HepG2 (cell line): ENCODE results near the gene SLC25A5. TPM values are rescaled to one million over a fixed set of nuclear protein-coding genes. Genes with fewer than 3 reads are reported as not detected.

Experiments used
- AGO1 ChIP-seq: fragments of 200-400 bp; formaldehyde crosslinking; IDR thresholded peaks from 2 replicates; pipeline ENCODE4 v1.6.1; 2017; ENCODE audit warnings: mild to moderate bottlenecking, low read depth, low read length, moderate library complexity; ENCODE audit not compliant: poor library complexity, severe bottlenecking
- ARID4A ChIP-seq: sonication (generic); formaldehyde crosslinking; IDR thresholded peaks from 2 replicates; pipeline ENCODE4 v1.5.0; 2020; ENCODE audit warnings: mild to moderate bottlenecking, missing genetic modification reagents, borderline replicate concordance
- CTCF ChIP-seq: sonication (generic); formaldehyde crosslinking; IDR thresholded peaks from 2 replicates; pipeline ENCODE4 v1.5.0; 2020; ENCODE audit warnings: mild to moderate bottlenecking, missing genetic modification reagents, moderate library complexity
- FOSL2 ChIP-seq: sonication (generic); formaldehyde crosslinking; IDR thresholded peaks from 2 replicates; pipeline ENCODE4 v1.4.0; 2020; ENCODE audit warnings: missing genetic modification reagents
- KDM2A ChIP-seq: sonication (generic); formaldehyde crosslinking; IDR thresholded peaks from 2 replicates; pipeline ENCODE4 v1.4.0; 2020; ENCODE audit warnings: low read depth, missing genetic modification reagents, borderline replicate concordance
- MLLT10 ChIP-seq: sonication (generic); formaldehyde crosslinking; IDR thresholded peaks from 2 replicates; pipeline ENCODE4 v1.4.0; 2020; ENCODE audit warnings: missing genetic modification reagents
- PHF5A ChIP-seq: IDR thresholded peaks from one replicate; pipeline ENCODE4 v1.6.1; 2018; ENCODE audit warnings: low read depth, missing genetic modification reagents; ENCODE audit not compliant: unreplicated experiment
- RFXANK ChIP-seq: IDR thresholded peaks from 2 replicates; pipeline ENCODE4 v1.6.1; 2016
- SAP130 ChIP-seq: IDR thresholded peaks from 2 replicates; pipeline ENCODE4 v1.6.1; 2016; ENCODE audit warnings: low read depth
- TARDBP ChIP-seq: sonication (generic); formaldehyde crosslinking; IDR thresholded peaks from 2 replicates; pipeline ENCODE4 v1.8.0; 2022; ENCODE audit warnings: mild to moderate bottlenecking, missing genetic modification reagents
- ZFP36L2 ChIP-seq: sonication (generic); formaldehyde crosslinking; IDR thresholded peaks from 2 replicates; pipeline ENCODE4 v1.4.0; 2020; ENCODE audit warnings: missing genetic modification reagents
- ZNF569 ChIP-seq: sonication (generic); formaldehyde crosslinking; IDR thresholded peaks from 2 replicates; pipeline ENCODE4 v1.5.0; 2020; ENCODE audit warnings: mild to moderate bottlenecking, missing genetic modification reagents, moderate library complexity, borderline replicate concordance
- ZNF839 ChIP-seq: sonication (generic); formaldehyde crosslinking; IDR thresholded peaks from 2 replicates; pipeline ENCODE4 v1.4.0; 2020; ENCODE audit warnings: missing genetic modification reagents, mild to moderate bottlenecking, borderline replicate concordance
- polyA plus RNA-seq, 8 experiments: library from polyadenylated mRNA; depleted of rRNA in 3 of 8; stranded (reverse) in 7 of 8; unstranded in 1 of 8; fragments of >200 nt; fragmentation: Illumina TruSeq in 4 of 8; extraction: Trizol in 4 of 8; gene quantifications; 2 replicates each; pipeline versions ENCODE4 v1.2.1 to v1.2.3, GENCODE V29; 2011 to 2016; ENCODE audit warnings: low read depth in 4 of 8, missing spikeins in 1 of 8, mixed read lengths in 1 of 8; ENCODE audit not compliant: insufficient read depth in 1 of 8
- total RNA-seq, 5 experiments: library from RNA; depleted of rRNA; stranded (reverse); fragments of >200 nt; fragmentation: Illumina TruSeq; extraction: Trizol; gene quantifications; 2 replicates each; pipeline ENCODE4 v1.2.3, GENCODE V29; 2016; ENCODE audit warnings: low read depth in 1 of 5
- TF ChIP-seq, protein P1 (sequence below): sonication (generic); formaldehyde crosslinking; conservative IDR thresholded peaks from 2 replicates; pipeline ENCODE4 v1.8.0; 2022; ENCODE audit warnings: missing genetic modification reagents
- TF ChIP-seq, protein P2 (sequence below): IDR thresholded peaks from 2 replicates; pipeline ENCODE4 v1.6.1; 2012; ENCODE audit warnings: low read depth, low read length, improper control_type of control experiment
- TF ChIP-seq, protein P3 (sequence below): sonication (generic); formaldehyde crosslinking; IDR thresholded peaks from 2 replicates; pipeline ENCODE4 v1.4.0; 2020; ENCODE audit warnings: missing genetic modification reagents, borderline replicate concordance
- TF ChIP-seq, protein P4 (sequence below): sonication (generic); formaldehyde crosslinking; IDR thresholded peaks from 2 replicates; pipeline ENCODE4 v1.5.0; 2020; ENCODE audit warnings: missing genetic modification reagents

Gene SLC25A5
- total and polyA plus RNA-seq, 2 of the 13 experiments (the other 11 are each of a cell fraction or from before 2014, with no cell fraction given), result 300 to 402 TPM

DNA sequence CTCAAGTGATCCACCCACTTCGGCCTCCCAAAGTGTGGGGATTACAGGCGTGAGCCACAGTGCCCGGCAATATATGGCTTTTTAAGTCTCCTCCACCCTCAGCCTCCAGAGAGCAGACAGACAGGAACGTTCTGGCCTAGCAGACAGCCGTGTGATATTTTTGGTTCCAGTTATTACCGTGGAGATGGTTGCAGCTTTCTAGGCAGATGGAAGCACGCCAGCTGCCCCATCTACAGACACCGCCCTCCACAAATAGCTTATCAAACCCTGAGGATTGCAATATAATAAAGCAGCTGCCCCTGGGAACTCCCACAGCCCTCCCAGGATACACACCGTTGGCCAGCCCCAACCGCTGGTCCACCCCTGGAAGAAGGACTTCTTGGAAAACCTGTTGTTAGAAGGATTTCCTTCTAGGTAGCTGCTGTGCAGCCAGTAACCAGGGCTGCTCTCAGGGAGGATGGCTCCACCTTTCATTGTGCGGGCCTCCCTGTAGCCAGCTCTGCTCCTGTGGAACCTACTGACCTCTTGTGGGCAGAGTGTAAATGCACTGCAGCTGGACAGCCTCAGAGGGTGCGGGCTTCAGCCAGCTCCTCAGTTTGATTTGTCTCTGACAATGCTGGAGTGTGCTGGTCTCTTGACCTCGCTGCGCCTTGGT lies 44.0 kb downstream of the SLC25A5 start (continued):
- TF ChIP-seq, protein P1, sequence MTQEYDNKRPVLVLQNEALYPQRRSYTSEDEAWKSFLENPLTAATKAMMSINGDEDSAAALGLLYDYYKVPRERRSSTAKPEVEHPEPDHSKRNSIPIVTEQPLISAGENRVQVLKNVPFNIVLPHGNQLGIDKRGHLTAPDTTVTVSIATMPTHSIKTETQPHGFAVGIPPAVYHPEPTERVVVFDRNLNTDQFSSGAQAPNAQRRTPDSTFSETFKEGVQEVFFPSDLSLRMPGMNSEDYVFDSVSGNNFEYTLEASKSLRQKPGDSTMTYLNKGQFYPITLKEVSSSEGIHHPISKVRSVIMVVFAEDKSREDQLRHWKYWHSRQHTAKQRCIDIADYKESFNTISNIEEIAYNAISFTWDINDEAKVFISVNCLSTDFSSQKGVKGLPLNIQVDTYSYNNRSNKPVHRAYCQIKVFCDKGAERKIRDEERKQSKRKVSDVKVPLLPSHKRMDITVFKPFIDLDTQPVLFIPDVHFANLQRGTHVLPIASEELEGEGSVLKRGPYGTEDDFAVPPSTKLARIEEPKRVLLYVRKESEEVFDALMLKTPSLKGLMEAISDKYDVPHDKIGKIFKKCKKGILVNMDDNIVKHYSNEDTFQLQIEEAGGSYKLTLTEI, result no peak
- TF ChIP-seq FOSL2 (CRISPR knock-in tag) (0 out of 2 replicates have a peak, but pooled peaks have one; percentile 7), KDM2A (CRISPR knock-in tag) (peak; percentile 26; the same call in 1 of the 2 replicates), ZNF839 (CRISPR knock-in tag) (no peak), PHF5A (CRISPR knock-in tag) (no peak), RFXANK (CRISPR knock-in tag) (no peak), AGO1 (no peak), MLLT10 (CRISPR knock-in tag) (no peak), ZFP36L2 (no peak), SAP130 (CRISPR knock-in tag) (0 out of 2 replicates have a peak, but pooled peaks have one; percentile 17), TARDBP (no peak), CTCF (peak; percentile 93), ZNF569 (CRISPR knock-in tag) (no peak), ARID4A (CRISPR knock-in tag) (no peak; the same call in 1 of the 2 replicates)
- TF ChIP-seq, protein P2, sequence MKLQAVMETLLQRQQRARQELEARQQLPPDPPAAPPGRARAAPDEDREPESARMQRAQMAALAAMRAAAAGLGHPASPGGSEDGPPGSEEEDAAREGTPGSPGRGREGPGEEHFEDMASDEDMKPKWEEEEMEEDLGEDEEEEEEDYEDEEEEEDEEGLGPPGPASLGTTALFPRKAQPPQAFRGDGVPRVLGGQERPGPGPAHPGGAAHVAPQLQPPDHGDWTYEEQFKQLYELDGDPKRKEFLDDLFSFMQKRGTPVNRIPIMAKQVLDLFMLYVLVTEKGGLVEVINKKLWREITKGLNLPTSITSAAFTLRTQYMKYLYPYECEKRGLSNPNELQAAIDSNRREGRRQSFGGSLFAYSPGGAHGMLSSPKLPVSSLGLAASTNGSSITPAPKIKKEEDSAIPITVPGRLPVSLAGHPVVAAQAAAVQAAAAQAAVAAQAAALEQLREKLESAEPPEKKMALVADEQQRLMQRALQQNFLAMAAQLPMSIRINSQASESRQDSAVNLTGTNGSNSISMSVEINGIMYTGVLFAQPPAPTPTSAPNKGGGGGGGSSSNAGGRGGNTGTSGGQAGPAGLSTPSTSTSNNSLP, result 0 out of 2 replicates have a peak, but pooled peaks have one; percentile 17
- TF ChIP-seq, protein P3, sequence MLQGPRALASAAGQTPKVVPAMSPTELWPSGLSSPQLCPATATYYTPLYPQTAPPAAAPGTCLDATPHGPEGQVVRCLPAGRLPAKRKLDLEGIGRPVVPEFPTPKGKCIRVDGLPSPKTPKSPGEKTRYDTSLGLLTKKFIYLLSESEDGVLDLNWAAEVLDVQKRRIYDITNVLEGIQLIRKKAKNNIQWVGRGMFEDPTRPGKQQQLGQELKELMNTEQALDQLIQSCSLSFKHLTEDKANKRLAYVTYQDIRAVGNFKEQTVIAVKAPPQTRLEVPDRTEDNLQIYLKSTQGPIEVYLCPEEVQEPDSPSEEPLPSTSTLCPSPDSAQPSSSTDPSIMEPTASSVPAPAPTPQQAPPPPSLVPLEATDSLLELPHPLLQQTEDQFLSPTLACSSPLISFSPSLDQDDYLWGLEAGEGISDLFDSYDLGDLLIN (CRISPR knock-in tag), result no peak
- TF ChIP-seq, protein P4, sequence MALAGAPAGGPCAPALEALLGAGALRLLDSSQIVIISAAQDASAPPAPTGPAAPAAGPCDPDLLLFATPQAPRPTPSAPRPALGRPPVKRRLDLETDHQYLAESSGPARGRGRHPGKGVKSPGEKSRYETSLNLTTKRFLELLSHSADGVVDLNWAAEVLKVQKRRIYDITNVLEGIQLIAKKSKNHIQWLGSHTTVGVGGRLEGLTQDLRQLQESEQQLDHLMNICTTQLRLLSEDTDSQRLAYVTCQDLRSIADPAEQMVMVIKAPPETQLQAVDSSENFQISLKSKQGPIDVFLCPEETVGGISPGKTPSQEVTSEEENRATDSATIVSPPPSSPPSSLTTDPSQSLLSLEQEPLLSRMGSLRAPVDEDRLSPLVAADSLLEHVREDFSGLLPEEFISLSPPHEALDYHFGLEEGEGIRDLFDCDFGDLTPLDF (CRISPR knock-in tag), result no peak
